Ovary (tissue), 3 donors: Measurements from ENCODE around the gene NDUFA12.

Experiments used
- CTCF ChIP-seq, 3 donors: fragments of 450-650 bp in 2 of 3; fragments of 200-600 bp in 1 of 3; IDR thresholded peaks; one replicate each; pipeline versions ENCODE4 v1.5.1 to v1.8.0; 2016 to 2022; ENCODE audit warnings: antibody characterized with exemption in 3 of 3, mild to moderate bottlenecking in 1 of 3
- EP300 ChIP-seq: sonication (generic); formaldehyde crosslinking; IDR thresholded peaks from one replicate; pipeline ENCODE4 v1.6.1; 2017; ENCODE audit warnings: antibody characterized with exemption
- POLR2A ChIP-seq: fragments of 450-650 bp; IDR thresholded peaks from one replicate; pipeline ENCODE4 v1.6.1; 2017; ENCODE audit warnings: antibody characterized with exemption, mild to moderate bottlenecking, moderate library complexity
- donor health status: DM: no; HTN: no; CAD: no.

GRCh38 chr12:94957006-94957405 is 46.5 kb downstream of the NDUFA12 start:
- no peak for TF ChIP-seq CTCF (IDR thresholded peaks at IDR 0.05)
- no peak for TF ChIP-seq EP300
- TF ChIP-seq POLR2A, result no peak
